ENCODE measurements around the gene OPCML.
A peak's percentile ranks its signal among the peaks of the same experiment; 100 is the strongest.

The OPCML gene

GRCh38 chr11:132444911-132445310, 1087.4 kb downstream of the OPCML start:
- TF ChIP-seq CTCF (conservative IDR thresholded peaks at IDR 0.05; ENCODE audit: low read depth), result no peak
- no peak overlapping the region for H3K27ac ChIP-seq
- CTCF ChIA-PET, result no interaction called here
- POLR2A ChIA-PET (ENCODE audit: low non-redundant PET), result no interaction called here
- DNase-seq (ENCODE audit: low spot score), result no peak

- H3K27ac ChIP-seq, result no peak overlapping the region
- ChIA-PET POLR2A (ENCODE audit: low non-redundant PET) (no interaction called here), CTCF (no interaction called here)
- no peak for TF ChIP-seq CTCF (conservative IDR thresholded peaks at IDR 0.05; ENCODE audit: low read depth)
- DNase-seq (ENCODE audit: low spot score), result no peak
Observed at GRCh38 chr11:132439711-132440255, 1092.5 kb downstream of the OPCML start.

GRCh38 chr11:132438418-132438817, 1093.9 kb downstream of the OPCML start:
- TF ChIP-seq CTCF (conservative IDR thresholded peaks at IDR 0.05; ENCODE audit: low read depth), result no peak
- POLR2A ChIA-PET (ENCODE audit: low non-redundant PET), result no interaction called here
- CTCF ChIA-PET, result no interaction called here
- no peak for DNase-seq (ENCODE audit: low spot score)
- no peak overlapping the region for H3K27ac ChIP-seq

- no peak for DNase-seq (ENCODE audit: low spot score)
- CTCF ChIA-PET, result no interaction called here
- no peak overlapping the region for H3K27ac ChIP-seq
- POLR2A ChIA-PET (ENCODE audit: low non-redundant PET), result no interaction called here
- TF ChIP-seq CTCF (conservative IDR thresholded peaks at IDR 0.05; ENCODE audit: low read depth), result no peak
Observed at GRCh38 chr11:132430429-132431062, 1101.8 kb downstream of the OPCML start.

GRCh38 chr11:132429685-132430084, 1102.6 kb downstream of the OPCML start:
- no peak for TF ChIP-seq CTCF (conservative IDR thresholded peaks at IDR 0.05; ENCODE audit: low read depth)
- no peak overlapping the region for H3K27ac ChIP-seq
- DNase-seq (ENCODE audit: low spot score), result no peak
- POLR2A ChIA-PET (ENCODE audit: low non-redundant PET), result no interaction called here
- CTCF ChIA-PET, result no interaction called here

- TF ChIP-seq CTCF (conservative IDR thresholded peaks at IDR 0.05; ENCODE audit: low read depth), result no peak
- DNase-seq (ENCODE audit: low spot score), result peak; percentile 2
- POLR2A ChIA-PET (ENCODE audit: low non-redundant PET), result no interaction called here
Observed at GRCh38 chr11:132427611-132428010, 1104.7 kb downstream of the OPCML start.

More at GRCh38 chr11:132427611-132428010, 1104.7 kb downstream of the OPCML start:
- CTCF ChIA-PET, result no interaction called here
- H3K27ac ChIP-seq, result no peak overlapping the region
